Endodermal cell (in vitro differentiated cells): Measurements from ENCODE around the gene SATB1. TPM values are rescaled to one million over a fixed set of nuclear protein-coding genes. Genes with fewer than 3 reads are reported as not detected.

Experiments
- DNase-seq: peaks from one replicate; pipeline ENCODE4 v3.0.0-alpha.2; 2017
- H3K27ac ChIP-seq: 2 replicates; pipeline ENCODE4 v1.5.1; 2013; ENCODE audit warnings: mild to moderate bottlenecking, low read depth, low read length, moderate library complexity
- H3K27me3 ChIP-seq: 2 replicates; pipeline ENCODE4 v1.6.1; 2013; ENCODE audit warnings: mild to moderate bottlenecking, low read length, moderate library complexity; ENCODE audit not compliant: insufficient read depth, control insufficient read depth, poor library complexity, severe bottlenecking
- H3K36me3 ChIP-seq: 2 replicates; pipeline ENCODE4 v1.7.0; 2013; ENCODE audit warnings: mild to moderate bottlenecking, low read length, moderate library complexity; ENCODE audit not compliant: control insufficient read depth, insufficient read depth
- H3K4me1 ChIP-seq: one replicate; pipeline ENCODE4 v1.7.0; 2013; ENCODE audit warnings: low read length; ENCODE audit not compliant: control insufficient read depth, insufficient read depth
- H3K4me3 ChIP-seq: 2 replicates; pipeline ENCODE4 v1.5.1; 2013; ENCODE audit warnings: mild to moderate bottlenecking, low read length, moderate library complexity
- H3K9ac ChIP-seq: 2 replicates; pipeline ENCODE4 v1.6.1; 2013; ENCODE audit warnings: mild to moderate bottlenecking, low read length, moderate library complexity; ENCODE audit not compliant: poor library complexity, severe bottlenecking; ENCODE audit errors: extremely low read depth
- H3K9me3 ChIP-seq: 2 replicates; pipeline ENCODE4 v1.6.1; 2013; ENCODE audit warnings: mild to moderate bottlenecking, low read length, moderate library complexity; ENCODE audit not compliant: control insufficient read depth
- H3K27ac Mint-ChIP-seq: 2 replicates; pipeline ENCODE4 v1.8.0; 2020; ENCODE audit warnings: mixed read lengths
- H3K27me3 Mint-ChIP-seq: 2 replicates; pipeline ENCODE4 v1.8.0; 2021; ENCODE audit warnings: mild to moderate bottlenecking, mixed read lengths; ENCODE audit not compliant: insufficient read depth
- H3K36me3 Mint-ChIP-seq: 2 replicates; pipeline ENCODE4 v1.8.0; 2020; ENCODE audit warnings: low read depth, mixed read lengths
- H3K4me1 Mint-ChIP-seq: 2 replicates; pipeline ENCODE4 v1.8.0; 2020; ENCODE audit warnings: mixed read lengths
- H3K4me3 Mint-ChIP-seq: 2 replicates; pipeline ENCODE4 v1.8.0; 2020; ENCODE audit warnings: mild to moderate bottlenecking, moderate library complexity, mixed read lengths
- H3K9me3 Mint-ChIP-seq: 2 replicates; pipeline ENCODE4 v1.8.0; 2020; ENCODE audit warnings: mild to moderate bottlenecking, mixed read lengths
- WGBS, 2 experiments: methylation state at CpG; one replicate each; pipeline versions ENCODE4 v1.1.5 to v1.1.7; 2013; ENCODE audit warnings: missing lambda C conversion rate in 2 of 2, mixed read lengths in 1 of 2; ENCODE audit not compliant: insufficient coverage in 1 of 2, insufficient read length in 1 of 2; 5-methylcytosine and 5-hydroxymethylcytosine counted together
- total RNA-seq, 2 donors: library from RNA; stranded (reverse); fragmentation: NEBNext Ultra II Directional in 1 of 2; extraction: Animal tissue kit (Norgen Biotek cat#: 25700) in 1 of 2; gene quantifications; 2 replicates in 1 of 2; 3 replicates in 1 of 2; pipeline ENCODE4 v1.2.1, GENCODE V29; 2021
- TF ChIP-seq, protein P1 (sequence below): fragments of 200-600 bp; sonication (generic); conservative IDR thresholded peaks from 2 replicates; pipeline ENCODE4 v1.5.0; 2021; ENCODE audit warnings: antibody characterized with exemption, mild to moderate bottlenecking

SATB1 gene
- total RNA-seq, 2 donors from 2014 or later = 31.5 to 38.6 TPM

DNA sequence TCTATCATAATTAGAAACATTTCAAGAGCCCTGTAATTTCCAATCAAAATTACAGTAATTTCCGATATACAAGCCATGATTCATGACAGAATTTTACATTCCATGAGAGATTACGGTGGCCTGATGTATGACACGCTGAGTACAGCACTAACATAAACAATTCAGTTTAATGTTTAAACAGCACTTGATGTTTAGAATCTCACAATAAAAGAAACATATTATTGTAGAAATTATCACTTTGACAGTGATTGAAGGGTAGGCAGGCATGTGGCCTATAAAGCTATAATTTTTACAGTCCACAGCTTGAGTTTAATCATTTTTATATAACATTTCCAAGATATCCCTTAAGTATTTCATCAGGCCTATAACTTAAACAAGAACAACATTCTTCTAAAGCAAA is 48.5 kb downstream of the SATB1 start:
- TF ChIP-seq, protein P1, sequence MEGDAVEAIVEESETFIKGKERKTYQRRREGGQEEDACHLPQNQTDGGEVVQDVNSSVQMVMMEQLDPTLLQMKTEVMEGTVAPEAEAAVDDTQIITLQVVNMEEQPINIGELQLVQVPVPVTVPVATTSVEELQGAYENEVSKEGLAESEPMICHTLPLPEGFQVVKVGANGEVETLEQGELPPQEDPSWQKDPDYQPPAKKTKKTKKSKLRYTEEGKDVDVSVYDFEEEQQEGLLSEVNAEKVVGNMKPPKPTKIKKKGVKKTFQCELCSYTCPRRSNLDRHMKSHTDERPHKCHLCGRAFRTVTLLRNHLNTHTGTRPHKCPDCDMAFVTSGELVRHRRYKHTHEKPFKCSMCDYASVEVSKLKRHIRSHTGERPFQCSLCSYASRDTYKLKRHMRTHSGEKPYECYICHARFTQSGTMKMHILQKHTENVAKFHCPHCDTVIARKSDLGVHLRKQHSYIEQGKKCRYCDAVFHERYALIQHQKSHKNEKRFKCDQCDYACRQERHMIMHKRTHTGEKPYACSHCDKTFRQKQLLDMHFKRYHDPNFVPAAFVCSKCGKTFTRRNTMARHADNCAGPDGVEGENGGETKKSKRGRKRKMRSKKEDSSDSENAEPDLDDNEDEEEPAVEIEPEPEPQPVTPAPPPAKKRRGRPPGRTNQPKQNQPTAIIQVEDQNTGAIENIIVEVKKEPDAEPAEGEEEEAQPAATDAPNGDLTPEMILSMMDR = no peak
- Mint-ChIP-seq H3K4me3 (no peak overlapping the region), H3K4me1 (peaks cover 6% of the 10 kb centered on the region), H3K27ac (no peak overlapping the region), H3K9me3 (no peaks in the 10 kb centered on the region), H3K27me3 (no peaks in the 10 kb centered on the region), H3K36me3 (peaks cover 8% of the 10 kb centered on the region)
- DNase-seq = no peak
- H3K9me3 ChIP-seq = no peaks in the 10 kb centered on the region
- 93 to 100% methylated on average over 2 to 3 of the region's 3 CpGs for WGBS, 2 experiments
- H3K36me3 ChIP-seq = peaks cover 30% of the 10 kb centered on the region
- H3K9ac ChIP-seq = no peak overlapping the region
- no peak overlapping the region for H3K27ac ChIP-seq
- H3K4me1 ChIP-seq = no peaks in the 10 kb centered on the region
- no peak overlapping the region for H3K4me3 ChIP-seq
- no peaks in the 10 kb centered on the region for H3K27me3 ChIP-seq

DNA sequence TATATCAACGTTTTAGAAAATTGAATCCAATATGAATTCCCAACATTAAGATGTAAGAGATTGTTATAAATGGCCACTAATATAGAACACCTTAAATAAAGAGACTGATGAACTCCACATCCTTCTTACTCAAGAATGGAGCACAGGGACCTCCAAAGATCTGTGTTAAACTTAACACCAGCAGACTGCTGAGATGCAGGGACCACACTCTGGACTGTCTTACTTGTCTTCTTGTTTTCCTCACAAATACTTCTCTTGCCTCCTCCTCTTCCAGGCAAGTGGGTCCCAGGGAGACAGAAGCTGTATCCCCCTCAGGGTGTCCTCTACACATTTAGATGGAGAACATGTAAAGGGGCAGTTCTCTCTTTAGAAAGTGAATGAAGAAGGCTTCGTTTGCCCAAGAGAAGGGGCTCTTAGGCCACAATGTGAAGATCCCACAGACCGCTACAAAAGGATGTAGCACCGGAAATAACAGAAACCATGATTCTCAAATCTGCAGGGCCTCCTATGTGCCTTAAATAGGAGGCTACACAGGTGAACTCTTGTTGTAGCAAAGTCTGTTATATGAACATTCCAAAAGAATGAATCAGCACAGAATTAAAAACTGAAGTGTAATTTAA is 52.2 kb downstream of the SATB1 start:
- H3K4me3 Mint-ChIP-seq = no peak overlapping the region
- Histone ChIP-seq H3K27me3 (no peaks in the 10 kb centered on the region), H3K9me3 (no peaks in the 10 kb centered on the region), H3K4me3 (no peak overlapping the region), H3K9ac (no peak overlapping the region), H3K27ac (no peak overlapping the region), H3K36me3 (peaks cover 34% of the 10 kb centered on the region), H3K4me1 (no peaks in the 10 kb centered on the region)
- TF ChIP-seq, protein P1 = no peak
- peaks cover 8% of the 10 kb centered on the region for H3K36me3 Mint-ChIP-seq
- H3K9me3 Mint-ChIP-seq = no peaks in the 10 kb centered on the region
- no peaks in the 10 kb centered on the region for H3K27me3 Mint-ChIP-seq
- H3K27ac Mint-ChIP-seq = no peak overlapping the region
- WGBS, 2 experiments = 88 to 89% methylated on average over 3 of the region's 4 CpGs
- H3K4me1 Mint-ChIP-seq = peaks cover 5% of the 10 kb centered on the region
- DNase-seq = no peak

DNA sequence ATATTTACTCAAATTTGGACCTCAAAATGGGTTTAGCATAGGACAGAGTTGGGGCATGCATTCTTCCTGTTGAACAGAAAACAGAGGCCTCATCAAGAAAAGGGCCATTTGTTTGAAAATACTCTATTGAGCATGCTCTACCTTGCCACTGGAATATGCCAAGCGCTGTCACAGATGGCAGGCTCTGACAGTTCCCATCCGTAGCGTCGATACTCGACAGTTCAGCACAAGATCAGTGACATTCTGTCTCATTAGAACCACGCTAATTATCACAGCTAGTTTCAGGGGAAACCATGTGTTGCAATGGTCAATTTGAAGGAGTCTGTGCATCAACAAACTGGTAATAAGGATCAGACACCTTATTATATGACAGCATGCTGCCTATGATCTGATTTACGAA is 54.5 kb downstream of the SATB1 start:
- no peak overlapping the region for H3K27ac Mint-ChIP-seq
- no peaks in the 10 kb centered on the region for H3K36me3 Mint-ChIP-seq
- Histone ChIP-seq H3K9me3 (no peaks in the 10 kb centered on the region), H3K9ac (no peak overlapping the region), H3K27ac (no peak overlapping the region), H3K27me3 (no peaks in the 10 kb centered on the region), H3K4me1 (peaks cover 3% of the 10 kb centered on the region), H3K36me3 (peaks cover 23% of the 10 kb centered on the region), H3K4me3 (no peak overlapping the region)
- WGBS, 2 experiments = 92 to 93% methylated on average over 7 of the region's 7 CpGs
- no peak for DNase-seq
- no peaks in the 10 kb centered on the region for H3K27me3 Mint-ChIP-seq
- TF ChIP-seq, protein P1 = no peak
- H3K4me1 Mint-ChIP-seq = peaks cover 5% of the 10 kb centered on the region
- H3K9me3 Mint-ChIP-seq = no peaks in the 10 kb centered on the region
- H3K4me3 Mint-ChIP-seq = no peak overlapping the region
